Measurements from ENCODE around the gene NR1I2.

NR1I2 gene

DNA sequence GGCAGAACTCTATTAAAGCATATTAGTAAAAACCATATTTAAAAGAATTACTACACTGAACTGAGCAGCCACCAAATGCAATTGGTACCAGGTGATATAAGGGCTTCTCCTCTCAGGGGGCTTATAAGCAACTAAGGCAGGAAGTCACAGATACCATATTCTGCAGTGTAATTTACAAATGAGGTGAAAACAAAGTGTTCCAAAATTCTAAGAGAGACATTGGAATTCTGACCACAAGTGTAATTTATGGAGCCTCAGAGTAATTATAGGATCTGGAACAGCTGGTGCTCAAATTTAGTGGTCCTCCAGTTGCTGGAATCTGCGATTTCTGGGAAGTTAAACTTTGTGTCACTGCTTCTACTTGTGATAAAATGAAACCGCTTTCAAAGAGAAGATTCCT is 3.1 kb upstream of the NR1I2 start:
- Histone ChIP-seq H3K4me3 (ENCODE audit: low read length in 2 of 2) (no peak overlapping the region), H3K4me1 (ENCODE audit: control insufficient read depth in 2 of 2, insufficient read depth in 2 of 2, low read length in 2 of 2) (peaks cover 0 to 11% of the 10 kb centered on the region in 2 donors), H3K36me3 (ENCODE audit: control insufficient read depth in 2 of 2, insufficient read depth in 2 of 2, low read length in 2 of 2) (no peaks in the 10 kb centered on the region), H3K27ac (ENCODE audit: low read depth in 2 of 2, low read length in 2 of 2) (no peak overlapping the region), H3K9ac (ENCODE audit: low read depth in 1 of 2, low read length in 2 of 2) (no peak overlapping the region), H3K27me3 (ENCODE audit: control insufficient read depth in 2 of 2, insufficient read depth in 2 of 2, low read length in 2 of 2) (no peaks in the 10 kb centered on the region), H3K9me3 (ENCODE audit: control insufficient read depth in 2 of 2, low read length in 2 of 2) (peaks cover 2 to 6% of the 10 kb centered on the region in 2 donors)

DNA sequence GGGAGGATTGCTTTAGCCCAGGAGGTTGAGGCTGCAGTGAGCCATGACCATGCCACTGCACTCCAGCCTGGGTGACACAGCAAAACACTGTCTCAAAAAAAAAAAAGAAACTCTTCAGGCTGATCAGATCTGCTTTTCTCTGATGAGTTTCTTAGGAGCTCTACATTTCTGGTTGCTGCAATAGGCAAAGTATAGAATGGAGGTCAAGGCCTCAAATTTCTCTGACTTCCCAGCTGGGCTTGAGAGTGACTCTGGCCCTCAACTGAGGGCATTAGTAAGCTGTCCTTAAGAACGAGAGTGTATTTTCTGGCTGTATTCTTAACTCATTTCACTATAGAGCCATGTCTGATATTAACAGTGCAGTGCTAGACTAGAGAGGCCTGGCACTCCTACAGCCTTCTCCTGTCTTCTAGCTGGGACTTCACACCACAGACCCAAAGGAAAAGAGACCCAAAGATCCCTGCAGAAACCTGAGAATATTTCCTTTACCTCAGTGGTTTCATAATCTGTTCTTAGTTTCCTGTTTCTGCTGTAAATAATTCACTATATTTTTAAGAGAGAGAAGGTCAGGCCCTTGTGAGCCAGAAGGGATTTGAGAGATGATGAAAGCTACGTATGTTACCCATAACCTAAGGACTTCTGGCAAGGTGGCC is 2.0 kb upstream of the NR1I2 start:
- peaks cover 0 to 11% of the 10 kb centered on the region in 2 donors for H3K4me1 ChIP-seq (ENCODE audit: control insufficient read depth in 2 of 2, insufficient read depth in 2 of 2, low read length in 2 of 2)
- no peaks in the 10 kb centered on the region for H3K36me3 ChIP-seq (ENCODE audit: control insufficient read depth in 2 of 2, insufficient read depth in 2 of 2, low read length in 2 of 2)
- no peak overlapping the region for H3K4me3 ChIP-seq (ENCODE audit: low read length in 2 of 2)
- no peak overlapping the region for H3K27ac ChIP-seq (ENCODE audit: low read depth in 2 of 2, low read length in 2 of 2)
- H3K9me3 ChIP-seq (ENCODE audit: control insufficient read depth in 2 of 2, low read length in 2 of 2) = peaks cover 2 to 6% of the 10 kb centered on the region in 2 donors
- H3K9ac ChIP-seq (ENCODE audit: low read depth in 1 of 2, low read length in 2 of 2) = no peak overlapping the region
- no peaks in the 10 kb centered on the region for H3K27me3 ChIP-seq (ENCODE audit: control insufficient read depth in 2 of 2, insufficient read depth in 2 of 2, low read length in 2 of 2)

DNA sequence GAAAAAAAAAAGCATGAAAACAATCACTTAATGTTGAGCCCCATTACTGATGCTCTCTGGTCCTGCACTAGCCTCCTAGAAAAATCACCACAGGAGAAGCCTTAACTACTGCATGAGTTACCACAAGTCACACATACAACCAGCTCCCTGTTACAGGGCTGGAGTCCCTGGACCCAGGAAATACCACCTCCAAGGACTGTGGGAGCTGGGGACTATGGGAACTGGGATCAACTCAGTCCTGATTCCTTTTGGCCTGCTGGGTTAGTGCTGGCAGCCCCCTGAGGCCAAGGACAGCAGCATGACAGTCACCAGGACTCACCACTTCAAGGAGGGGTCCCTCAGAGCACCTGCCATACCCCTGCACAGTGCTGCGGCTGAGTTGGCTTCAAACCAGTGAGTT is 559 bp downstream of the NR1I2 start:
- H3K27ac ChIP-seq (ENCODE audit: low read depth in 2 of 2, low read length in 2 of 2) = peak overlapping the region; percentile 86 to 88
- H3K36me3 ChIP-seq (ENCODE audit: control insufficient read depth in 2 of 2, insufficient read depth in 2 of 2, low read length in 2 of 2) = no peaks in the 10 kb centered on the region
- no peaks in the 10 kb centered on the region for H3K9me3 ChIP-seq (ENCODE audit: control insufficient read depth in 2 of 2, low read length in 2 of 2)
- H3K4me3 ChIP-seq (ENCODE audit: low read length in 2 of 2) = peak overlapping the region; percentile 65 to 79
- H3K9ac ChIP-seq (ENCODE audit: low read depth in 1 of 2, low read length in 2 of 2) = peak overlapping the region; percentile 72 to 83
- H3K27me3 ChIP-seq (ENCODE audit: control insufficient read depth in 2 of 2, insufficient read depth in 2 of 2, low read length in 2 of 2) = no peaks in the 10 kb centered on the region
- peaks cover 0 to 15% of the 10 kb centered on the region in 2 donors for H3K4me1 ChIP-seq (ENCODE audit: control insufficient read depth in 2 of 2, insufficient read depth in 2 of 2, low read length in 2 of 2)

DNA sequence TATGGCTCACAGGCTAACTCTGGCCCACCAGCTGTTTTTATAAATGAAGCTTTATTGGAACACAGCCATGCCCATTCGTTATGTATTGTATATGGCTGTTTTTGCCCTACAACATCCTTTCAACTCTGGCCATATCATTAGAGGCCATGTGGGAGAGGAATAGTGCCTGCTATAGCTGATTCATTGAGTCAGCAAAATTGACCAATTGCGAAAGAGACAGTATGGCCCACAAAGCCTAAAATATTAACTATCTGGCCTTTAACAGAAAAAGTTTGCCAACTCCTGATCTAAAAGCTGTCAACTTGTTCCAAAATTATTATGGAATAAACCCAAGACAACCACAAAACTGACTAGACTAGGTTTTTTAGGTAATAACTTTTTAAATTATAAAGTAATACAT is 1.4 kb downstream of the NR1I2 start:
- peak overlapping the region; percentile 31 to 79 for H3K4me3 ChIP-seq (ENCODE audit: low read length in 2 of 2)
- H3K9me3 ChIP-seq (ENCODE audit: control insufficient read depth in 2 of 2, low read length in 2 of 2) = no peaks in the 10 kb centered on the region
- no peak overlapping the region for H3K27ac ChIP-seq (ENCODE audit: low read depth in 2 of 2, low read length in 2 of 2)
- peaks cover 0 to 15% of the 10 kb centered on the region in 2 donors for H3K4me1 ChIP-seq (ENCODE audit: control insufficient read depth in 2 of 2, insufficient read depth in 2 of 2, low read length in 2 of 2)
- H3K27me3 ChIP-seq (ENCODE audit: control insufficient read depth in 2 of 2, insufficient read depth in 2 of 2, low read length in 2 of 2) = no peaks in the 10 kb centered on the region
- peak overlapping the region in 1 of 2 donors; percentile 83 for H3K9ac ChIP-seq (ENCODE audit: low read depth in 1 of 2, low read length in 2 of 2)
- H3K36me3 ChIP-seq (ENCODE audit: control insufficient read depth in 2 of 2, insufficient read depth in 2 of 2, low read length in 2 of 2) = no peaks in the 10 kb centered on the region

DNA sequence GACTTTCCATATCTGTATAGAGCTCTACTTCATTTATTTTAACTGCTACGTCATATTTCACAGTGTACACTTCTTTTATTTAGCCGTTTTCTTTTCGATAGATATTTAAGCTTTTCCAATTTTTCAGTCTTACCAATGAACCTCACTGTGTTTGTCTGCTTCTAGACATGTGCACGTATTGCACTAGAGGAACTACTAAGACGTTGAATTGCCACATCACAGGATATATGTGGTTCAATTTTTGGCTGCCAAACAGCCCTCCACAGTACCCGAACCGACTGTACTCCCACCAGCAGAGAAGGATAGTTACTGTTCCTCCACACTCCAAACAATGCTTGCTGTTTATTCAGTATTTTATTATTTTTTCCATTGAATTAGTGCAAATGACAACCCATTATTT is 2.0 kb downstream of the NR1I2 start:
- H3K4me3 ChIP-seq (ENCODE audit: low read length in 2 of 2) = peak overlapping the region; percentile 14 to 50
- no peak overlapping the region for H3K27ac ChIP-seq (ENCODE audit: low read depth in 2 of 2, low read length in 2 of 2)
- H3K27me3 ChIP-seq (ENCODE audit: control insufficient read depth in 2 of 2, insufficient read depth in 2 of 2, low read length in 2 of 2) = no peaks in the 10 kb centered on the region

DNA sequence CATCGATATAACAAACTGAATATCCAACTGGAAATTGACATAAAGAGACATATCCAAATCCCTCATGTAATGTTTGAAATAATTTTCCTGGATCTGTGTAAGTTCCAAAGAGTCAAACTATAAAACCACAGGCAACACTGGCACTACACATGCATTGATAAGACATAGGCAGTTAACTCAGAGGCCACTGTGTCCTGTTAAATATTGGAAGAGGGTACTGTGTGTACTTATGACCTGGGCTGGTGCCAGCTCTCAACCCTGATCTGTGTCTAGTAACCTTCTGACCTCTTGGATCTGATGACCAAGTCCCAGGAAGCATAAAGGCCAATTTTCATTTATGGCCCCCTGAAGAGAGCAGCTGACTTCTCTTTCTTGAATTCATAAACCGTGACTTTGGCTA is 4.5 kb downstream of the NR1I2 start:
- Histone ChIP-seq H3K4me1 (ENCODE audit: control insufficient read depth in 2 of 2, insufficient read depth in 2 of 2, low read length in 2 of 2) (peaks cover 0 to 6% of the 10 kb centered on the region in 2 donors), H3K9me3 (ENCODE audit: control insufficient read depth in 2 of 2, low read length in 2 of 2) (no peaks in the 10 kb centered on the region), H3K9ac (ENCODE audit: low read depth in 1 of 2, low read length in 2 of 2) (no peak overlapping the region), H3K27ac (ENCODE audit: low read depth in 2 of 2, low read length in 2 of 2) (no peak overlapping the region), H3K4me3 (ENCODE audit: low read length in 2 of 2) (no peak overlapping the region), H3K27me3 (ENCODE audit: control insufficient read depth in 2 of 2, insufficient read depth in 2 of 2, low read length in 2 of 2) (no peaks in the 10 kb centered on the region), H3K36me3 (ENCODE audit: control insufficient read depth in 2 of 2, insufficient read depth in 2 of 2, low read length in 2 of 2) (no peaks in the 10 kb centered on the region)

More for the DNA sequence above, 2.0 kb downstream of the NR1I2 start:
- Histone ChIP-seq H3K4me1 (ENCODE audit: control insufficient read depth in 2 of 2, insufficient read depth in 2 of 2, low read length in 2 of 2) (peaks cover 0 to 15% of the 10 kb centered on the region in 2 donors), H3K9me3 (ENCODE audit: control insufficient read depth in 2 of 2, low read length in 2 of 2) (no peaks in the 10 kb centered on the region), H3K36me3 (ENCODE audit: control insufficient read depth in 2 of 2, insufficient read depth in 2 of 2, low read length in 2 of 2) (no peaks in the 10 kb centered on the region), H3K9ac (ENCODE audit: low read depth in 1 of 2, low read length in 2 of 2) (no peak overlapping the region)

DNA sequence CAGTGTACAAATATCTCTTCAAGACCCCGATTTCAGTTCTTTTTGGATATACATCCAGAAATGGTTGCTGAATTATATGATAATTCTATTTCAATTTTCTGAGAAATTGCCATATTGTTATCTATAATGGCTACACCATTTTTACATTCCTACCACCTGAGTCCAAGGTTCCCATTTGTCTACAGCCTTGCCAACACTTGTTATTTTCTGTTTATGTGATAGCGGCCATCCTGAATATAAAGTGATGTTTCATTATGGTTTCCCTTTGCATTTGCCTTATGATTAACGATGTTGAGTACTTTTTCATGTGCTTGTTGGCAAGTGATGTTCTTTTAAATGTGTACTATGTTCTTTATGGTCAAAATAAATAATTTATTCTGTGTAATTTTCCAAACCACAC is 8.5 kb downstream of the NR1I2 start:
- Histone ChIP-seq H3K27ac (ENCODE audit: low read depth in 2 of 2, low read length in 2 of 2) (no peak overlapping the region), H3K4me3 (ENCODE audit: low read length in 2 of 2) (no peak overlapping the region), H3K9ac (ENCODE audit: low read depth in 1 of 2, low read length in 2 of 2) (no peak overlapping the region), H3K27me3 (ENCODE audit: control insufficient read depth in 2 of 2, insufficient read depth in 2 of 2, low read length in 2 of 2) (no peaks in the 10 kb centered on the region), H3K9me3 (ENCODE audit: control insufficient read depth in 2 of 2, low read length in 2 of 2) (no peaks in the 10 kb centered on the region), H3K36me3 (ENCODE audit: control insufficient read depth in 2 of 2, insufficient read depth in 2 of 2, low read length in 2 of 2) (peaks cover 0 to 7% of the 10 kb centered on the region in 2 donors), H3K4me1 (ENCODE audit: control insufficient read depth in 2 of 2, insufficient read depth in 2 of 2, low read length in 2 of 2) (peaks cover 2 to 8% of the 10 kb centered on the region in 2 donors)

DNA sequence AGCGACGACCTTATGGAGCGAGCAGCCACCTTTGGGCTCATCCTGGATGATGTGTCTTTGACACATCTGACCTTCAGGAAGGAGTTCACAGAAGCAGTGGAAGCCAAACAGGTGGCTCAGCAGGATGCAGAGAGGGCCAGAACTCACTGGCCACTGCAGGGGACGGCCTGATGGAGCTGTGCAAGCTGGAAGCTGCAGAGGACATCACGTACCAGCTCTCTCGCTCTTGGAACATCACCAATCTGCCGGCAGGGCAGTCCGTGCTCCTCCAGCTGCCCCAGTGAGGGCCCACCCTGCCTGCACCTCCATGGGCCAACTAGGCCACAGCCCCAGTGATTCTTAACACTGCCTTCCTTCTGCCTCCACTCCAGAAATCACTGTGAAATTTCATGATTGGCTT is 10.4 kb downstream of the NR1I2 start:
- Histone ChIP-seq H3K27ac (ENCODE audit: low read depth in 2 of 2, low read length in 2 of 2) (no peak overlapping the region), H3K9ac (ENCODE audit: low read depth in 1 of 2, low read length in 2 of 2) (no peak overlapping the region), H3K4me3 (ENCODE audit: low read length in 2 of 2) (no peak overlapping the region), H3K4me1 (ENCODE audit: control insufficient read depth in 2 of 2, insufficient read depth in 2 of 2, low read length in 2 of 2) (peaks cover 8 to 16% of the 10 kb centered on the region in 2 donors), H3K36me3 (ENCODE audit: control insufficient read depth in 2 of 2, insufficient read depth in 2 of 2, low read length in 2 of 2) (peaks cover 0 to 7% of the 10 kb centered on the region in 2 donors), H3K27me3 (ENCODE audit: control insufficient read depth in 2 of 2, insufficient read depth in 2 of 2, low read length in 2 of 2) (no peaks in the 10 kb centered on the region), H3K9me3 (ENCODE audit: control insufficient read depth in 2 of 2, low read length in 2 of 2) (no peaks in the 10 kb centered on the region)

DNA sequence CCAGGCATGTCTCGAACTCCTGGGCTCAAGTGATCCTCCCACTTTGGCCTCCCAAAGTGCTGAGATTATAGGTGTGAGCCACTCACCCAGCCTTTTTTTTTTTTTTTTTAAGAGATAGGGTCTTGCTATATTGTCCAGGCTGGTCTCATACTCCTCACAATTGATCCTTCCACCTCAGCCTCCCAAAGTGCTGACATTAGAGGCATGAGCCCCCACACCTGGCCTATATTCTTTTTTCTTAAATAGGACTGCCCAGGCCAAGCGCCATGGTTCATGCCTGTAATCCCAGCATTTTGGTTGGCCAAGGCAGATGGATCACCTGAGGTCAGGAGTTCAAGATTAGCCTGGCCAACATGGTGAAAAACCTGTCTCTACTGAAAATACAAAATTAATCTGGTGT is 12.5 kb downstream of the NR1I2 start:
- Histone ChIP-seq H3K36me3 (ENCODE audit: control insufficient read depth in 2 of 2, insufficient read depth in 2 of 2, low read length in 2 of 2) (peaks cover 0 to 7% of the 10 kb centered on the region in 2 donors), H3K27ac (ENCODE audit: low read depth in 2 of 2, low read length in 2 of 2) (peak overlapping the region; percentile 52 to 58), H3K27me3 (ENCODE audit: control insufficient read depth in 2 of 2, insufficient read depth in 2 of 2, low read length in 2 of 2) (no peaks in the 10 kb centered on the region), H3K9me3 (ENCODE audit: control insufficient read depth in 2 of 2, low read length in 2 of 2) (no peaks in the 10 kb centered on the region), H3K9ac (ENCODE audit: low read depth in 1 of 2, low read length in 2 of 2) (no peak overlapping the region), H3K4me3 (ENCODE audit: low read length in 2 of 2) (no peak overlapping the region), H3K4me1 (ENCODE audit: control insufficient read depth in 2 of 2, insufficient read depth in 2 of 2, low read length in 2 of 2) (peaks cover 8 to 16% of the 10 kb centered on the region in 2 donors)

DNA sequence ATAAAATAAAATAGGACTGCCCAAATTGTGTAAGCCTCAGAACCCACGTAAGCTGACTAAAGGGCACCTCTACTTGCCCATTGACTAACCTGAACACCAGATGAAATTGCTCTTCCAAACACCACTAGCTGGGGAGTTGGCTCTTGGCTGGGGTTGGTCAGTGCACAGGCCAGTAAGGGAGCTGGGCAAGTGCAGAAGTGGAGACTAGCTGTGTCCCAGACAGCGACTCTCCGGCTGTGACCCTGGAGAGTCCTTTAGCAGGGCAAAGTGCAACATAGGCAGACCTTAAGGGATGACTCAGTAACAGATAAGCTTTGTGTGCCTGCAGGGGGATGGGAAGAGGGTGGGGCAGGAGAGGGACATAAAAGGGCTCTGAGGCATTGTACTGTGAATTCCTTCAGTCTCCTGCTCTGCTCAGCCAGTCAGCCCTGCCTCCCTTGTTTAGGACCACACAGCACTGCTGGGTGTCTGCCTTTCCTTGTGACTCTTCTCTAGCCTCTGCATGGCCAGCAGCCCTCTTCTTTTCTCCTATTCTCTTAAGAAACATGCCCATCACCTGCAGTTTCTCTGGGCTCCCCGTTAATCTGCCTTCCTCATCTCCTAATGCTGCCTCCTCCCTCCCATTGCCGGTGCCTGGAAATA is 13.2 kb downstream of the NR1I2 start:
- no peaks in the 10 kb centered on the region for H3K27me3 ChIP-seq (ENCODE audit: control insufficient read depth in 2 of 2, insufficient read depth in 2 of 2, low read length in 2 of 2)
- peaks cover 0 to 7% of the 10 kb centered on the region in 2 donors for H3K36me3 ChIP-seq (ENCODE audit: control insufficient read depth in 2 of 2, insufficient read depth in 2 of 2, low read length in 2 of 2)
- peak overlapping the region; percentile 14 to 25 for H3K4me3 ChIP-seq (ENCODE audit: low read length in 2 of 2)
- no peak overlapping the region for H3K9ac ChIP-seq (ENCODE audit: low read depth in 1 of 2, low read length in 2 of 2)
- H3K27ac ChIP-seq (ENCODE audit: low read depth in 2 of 2, low read length in 2 of 2) = peak overlapping the region; percentile 52 to 76
- H3K9me3 ChIP-seq (ENCODE audit: control insufficient read depth in 2 of 2, low read length in 2 of 2) = no peaks in the 10 kb centered on the region
- peaks cover 8 to 16% of the 10 kb centered on the region in 2 donors for H3K4me1 ChIP-seq (ENCODE audit: control insufficient read depth in 2 of 2, insufficient read depth in 2 of 2, low read length in 2 of 2)
